HG02981 (cell line): ENCODE measurements around the gene GINS1.
"Not testable (repeated sequence)": the region's sequence is repeated elsewhere in the genome, so short reads cannot be mapped to it uniquely, and the experiment has no call there.

Experiments used
- ATAC-seq: cut with Tn5 transposase; IDR thresholded peaks from one replicate; pipeline ENCODE4 v1.9.1; 2021; ENCODE audit warnings: mild to moderate bottlenecking, moderate library complexity; ENCODE audit not compliant: unreplicated experiment

The GINS1 gene

DNA sequence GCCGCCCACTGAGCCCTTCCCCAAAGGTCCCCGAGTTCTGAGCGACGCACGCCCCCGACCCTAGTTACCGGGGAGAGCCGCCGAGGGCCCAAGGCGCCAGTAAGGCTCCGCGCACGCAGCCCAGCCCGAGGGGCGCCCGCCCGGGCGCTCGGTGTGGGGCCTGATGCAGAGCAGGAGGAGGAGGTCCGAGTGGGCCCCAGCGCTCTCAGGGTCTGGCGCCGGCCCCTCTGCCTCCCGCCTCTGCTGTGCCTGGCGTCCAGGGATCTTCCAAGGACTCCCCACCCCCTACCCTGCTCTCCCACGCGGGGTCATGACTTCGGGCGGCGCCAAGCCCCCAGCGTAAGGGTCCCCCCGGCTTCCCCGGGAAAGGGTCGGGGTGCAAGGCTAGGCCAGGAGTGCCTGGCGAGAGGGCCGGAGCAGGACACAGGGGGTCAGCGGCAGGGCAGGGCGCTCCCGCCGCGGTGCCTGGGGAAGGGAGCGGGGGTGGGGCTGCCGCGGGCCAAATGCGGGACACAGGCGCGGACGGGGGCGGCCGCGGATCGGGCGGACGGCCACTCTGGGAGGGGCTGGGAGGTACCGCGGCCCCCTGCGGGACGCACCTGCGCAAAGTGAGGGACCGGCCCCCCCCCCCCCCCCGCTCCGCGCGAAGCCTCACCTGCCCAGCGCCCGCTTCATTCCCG is 17.5 kb upstream of the GINS1 start:
- ATAC-seq = peak; percentile 19

DNA sequence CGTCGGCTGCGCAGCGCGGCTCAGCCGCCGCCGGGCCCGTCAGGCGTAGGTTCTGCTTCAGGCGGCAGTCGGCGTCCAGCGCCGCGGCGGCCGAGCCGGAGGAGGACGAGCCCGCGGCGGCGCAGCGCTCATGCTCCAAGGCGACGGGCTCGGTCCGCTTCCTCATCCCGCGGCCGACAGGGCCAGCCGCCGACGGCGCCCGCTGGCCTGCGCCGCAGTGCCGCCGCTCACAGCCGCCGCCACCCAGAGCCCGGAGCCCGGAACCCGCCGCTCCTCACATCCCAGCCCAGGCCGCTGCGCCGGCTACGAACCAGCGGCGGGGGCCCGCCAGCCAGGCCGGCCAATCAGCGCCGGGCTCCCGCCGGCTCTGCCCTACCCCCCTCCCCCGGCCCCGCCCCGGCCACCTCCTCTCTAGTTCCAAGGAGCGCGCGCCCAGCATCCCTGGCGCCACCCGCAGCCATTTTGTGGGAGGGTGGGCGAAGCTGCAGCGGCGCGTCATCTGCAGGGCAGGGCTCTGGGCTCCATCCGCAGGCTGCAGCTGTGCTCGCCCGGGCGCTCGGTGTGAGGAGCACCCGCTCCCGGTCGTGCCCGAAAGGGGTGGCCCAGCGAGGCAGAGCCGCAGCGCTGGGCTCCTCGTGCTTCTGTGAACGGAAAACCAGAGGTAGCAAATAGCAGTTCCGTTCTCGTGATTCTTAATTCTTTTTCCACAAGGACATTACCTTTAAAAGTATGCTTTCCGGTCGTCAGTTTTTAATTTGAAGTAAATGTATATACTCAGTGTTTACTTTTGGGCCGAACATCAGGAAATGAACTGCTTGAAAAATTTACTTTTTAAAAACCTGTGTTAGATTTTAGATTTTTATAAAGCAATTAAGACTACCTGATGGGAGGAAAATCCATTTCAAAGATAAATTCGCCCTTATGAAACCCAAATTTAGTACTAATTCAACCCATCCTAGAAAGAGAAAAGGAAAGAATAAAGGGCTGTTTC is 16.6 kb upstream of the GINS1 start, which contains the start of gene ABHD12:
Gene ABHD12, minus strand, starts transcription at position 298 of the 991 bp plus-strand sequence. Its CDS starts 132 bp downstream, at position 166.
- ATAC-seq = peak; percentile 89

DNA sequence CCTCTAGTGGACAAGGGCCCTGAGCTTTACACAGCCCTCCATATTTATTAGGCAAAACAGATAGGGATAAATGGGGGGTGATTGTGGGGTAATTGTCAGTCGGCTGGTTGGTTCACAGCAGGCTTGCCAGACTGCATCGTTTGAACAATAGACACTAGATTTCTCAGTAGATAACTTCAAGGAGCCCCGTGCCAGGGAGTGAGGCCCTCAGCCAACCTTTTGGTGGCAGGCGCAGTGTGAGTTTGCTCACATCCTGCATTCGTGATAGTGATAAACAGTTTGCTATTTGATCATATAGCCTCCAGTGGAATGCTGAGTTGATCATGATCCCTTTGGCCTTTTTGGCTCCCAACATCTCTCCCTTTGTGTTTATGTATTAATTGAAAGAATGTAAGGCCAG is 13.2 kb upstream of the GINS1 start:
- ATAC-seq = no peak

DNA sequence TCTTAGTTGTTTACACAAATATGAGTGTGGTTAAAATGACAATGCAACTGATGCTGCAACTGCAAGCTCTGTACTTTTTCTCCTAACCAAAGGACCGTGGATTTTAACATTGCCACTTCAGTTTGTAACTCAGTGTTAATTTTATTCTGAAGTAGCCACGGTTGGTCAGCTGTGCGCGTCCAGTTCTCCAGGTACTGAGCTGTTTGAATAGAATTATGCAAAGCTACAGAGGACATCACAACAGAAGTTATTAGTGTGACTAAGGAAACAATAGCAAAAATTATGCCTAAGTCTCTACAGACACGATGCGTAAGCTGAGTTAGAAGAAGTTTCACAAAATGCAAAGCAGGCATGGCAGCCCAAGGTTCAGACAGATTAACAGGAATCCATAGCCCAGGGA is 12.5 kb upstream of the GINS1 start:
- no peak for ATAC-seq

DNA sequence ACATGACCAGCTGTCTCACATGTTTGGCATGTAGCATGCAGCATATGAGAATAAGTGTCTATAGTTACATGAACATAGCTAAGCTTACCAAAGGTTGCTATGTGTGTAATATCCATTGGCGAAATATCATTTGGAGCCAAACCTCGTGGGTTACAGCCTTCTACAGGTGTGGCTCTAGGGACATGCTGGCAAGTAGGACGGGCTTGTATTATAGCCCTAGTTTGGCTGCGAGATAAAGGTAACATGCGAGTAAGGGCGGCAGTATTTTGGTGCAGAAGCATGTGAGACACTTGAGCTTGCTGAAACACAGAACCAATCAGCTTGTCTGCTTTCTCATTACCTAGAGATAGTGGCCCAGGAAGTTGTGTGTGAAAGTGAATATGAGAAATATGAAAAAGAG is 10.4 kb upstream of the GINS1 start:
- no peak for ATAC-seq

DNA sequence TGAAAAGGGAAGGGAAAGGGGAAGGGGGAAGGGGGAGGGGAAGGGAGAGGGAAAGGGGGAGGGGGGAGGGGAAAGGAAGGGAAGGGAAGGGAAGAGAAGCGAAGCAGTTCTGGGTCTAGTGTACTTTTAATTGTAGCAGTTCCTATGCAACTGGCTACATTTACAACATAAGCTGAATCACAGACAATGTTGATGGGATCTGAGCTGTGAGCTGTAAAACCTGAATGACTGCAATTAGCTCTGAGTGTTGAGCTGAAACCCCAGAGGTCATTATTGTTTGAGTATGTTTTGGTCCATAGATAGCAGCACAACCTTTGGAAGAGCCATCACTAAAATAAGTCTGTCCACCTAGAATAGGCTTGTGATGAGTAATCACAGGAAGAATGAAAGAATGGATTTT is 9.7 kb upstream of the GINS1 start:
- no peak for ATAC-seq

DNA sequence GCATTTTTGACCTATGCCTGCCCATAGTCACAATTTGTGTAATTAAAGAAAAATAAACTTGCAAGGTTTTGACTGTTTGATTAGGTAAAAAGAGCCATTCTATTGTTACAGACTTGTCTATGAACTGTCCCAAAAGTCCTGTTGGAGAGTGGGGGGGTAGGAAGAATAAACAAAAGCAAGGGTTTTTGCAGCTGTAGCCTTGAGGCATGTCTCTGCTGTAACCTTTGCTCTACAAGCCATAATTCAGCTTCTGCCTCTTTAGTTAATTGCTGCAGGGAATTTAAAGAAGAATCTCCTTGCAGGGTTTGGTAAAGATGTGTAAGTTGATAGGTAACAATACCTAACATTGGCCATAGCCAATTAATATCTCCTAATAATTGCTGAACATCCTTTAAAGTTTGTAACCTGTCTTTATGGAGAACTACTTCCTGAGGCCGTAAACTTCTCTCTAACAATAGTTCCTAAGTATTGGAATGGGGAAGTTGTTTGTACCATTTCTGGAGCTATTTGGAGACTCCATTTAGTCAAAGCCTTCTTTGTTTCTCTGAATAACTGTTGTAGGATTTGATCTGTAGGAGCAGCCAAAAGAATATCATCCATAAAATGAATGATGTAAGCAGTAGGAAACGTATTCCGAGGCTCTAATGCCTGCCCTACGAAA is 9.0 kb upstream of the GINS1 start:
- no peak for ATAC-seq

DNA sequence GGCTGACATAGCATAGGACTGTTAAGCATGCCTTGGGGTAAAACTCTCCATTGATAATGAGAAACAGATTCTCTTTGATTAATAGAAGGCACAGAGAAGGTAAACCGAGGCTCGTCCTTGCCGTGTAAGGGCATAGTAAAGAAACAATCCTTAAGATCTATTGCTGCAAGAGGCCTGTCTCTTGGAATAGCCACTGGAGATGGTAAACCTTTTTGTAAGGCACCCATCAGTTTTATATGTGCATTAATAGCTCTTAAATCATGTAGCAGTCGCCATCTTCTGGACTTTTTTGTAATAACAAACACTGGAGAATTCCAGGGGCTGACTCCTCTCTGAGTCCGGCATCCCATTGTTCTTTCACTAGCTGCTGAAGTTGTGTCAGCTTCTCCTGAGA is 8.4 kb upstream of the GINS1 start:
- no peak for ATAC-seq

DNA sequence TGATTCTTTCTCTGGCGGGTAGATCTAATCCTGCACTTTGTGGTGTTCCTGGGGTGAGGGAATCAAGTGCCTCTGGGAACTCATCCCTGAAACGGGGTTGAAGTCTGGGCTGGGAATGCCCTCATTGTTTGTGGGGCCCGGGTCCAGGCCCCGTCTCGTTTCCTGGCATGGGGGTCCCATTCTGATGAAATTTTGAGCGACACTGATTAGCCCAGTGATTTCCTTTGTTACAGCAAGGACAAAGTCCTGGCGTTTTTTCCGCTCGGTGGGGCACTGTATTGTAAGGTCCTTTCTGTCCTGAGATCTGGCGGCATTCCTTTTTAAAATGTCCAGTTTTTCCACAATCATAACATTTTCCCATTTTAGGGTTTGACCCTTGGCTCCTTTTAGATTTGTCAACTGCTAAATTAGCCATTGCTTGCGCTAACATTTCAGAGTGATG is 7.2 kb upstream of the GINS1 start:
- not testable (repeated sequence) for ATAC-seq

DNA sequence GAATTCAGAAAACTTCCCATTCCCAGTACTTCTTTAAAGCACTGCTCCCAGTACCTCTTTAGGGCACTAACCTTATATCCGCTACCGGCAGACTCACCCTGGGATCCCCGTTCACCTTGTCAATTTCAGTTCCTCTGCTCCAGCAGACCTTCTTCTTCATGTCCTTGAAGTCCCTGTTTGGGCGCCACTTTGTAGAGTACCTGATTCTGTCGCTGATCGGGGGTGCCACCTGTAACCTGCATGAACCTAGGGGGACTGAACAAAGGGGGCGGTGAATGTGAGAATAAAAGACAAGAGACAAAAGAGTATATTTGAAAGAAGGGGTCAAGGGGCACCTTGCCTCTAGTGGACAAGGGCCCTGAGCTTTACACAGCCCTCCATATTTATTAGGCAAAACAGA is 4.9 kb upstream of the GINS1 start:
- ATAC-seq = no peak

DNA sequence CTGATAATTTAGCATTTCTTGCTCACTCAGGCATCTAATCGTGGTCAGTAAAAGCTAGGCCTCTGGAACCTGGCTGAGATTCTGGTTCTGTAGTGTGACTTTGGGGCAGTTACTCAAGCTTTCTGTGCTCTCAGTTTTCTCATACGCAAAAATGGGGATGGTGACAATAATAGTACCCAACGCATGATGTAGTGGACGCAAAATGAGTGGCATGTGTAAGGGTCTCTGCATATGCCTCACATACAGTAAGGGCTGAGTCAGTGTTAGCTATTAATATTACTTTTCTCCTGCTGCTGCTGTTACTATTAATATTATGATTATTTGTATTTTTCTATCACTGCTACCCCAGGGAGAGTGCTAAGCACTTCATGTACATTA is 686 bp downstream of the GINS1 start:
- ATAC-seq = no peak

DNA sequence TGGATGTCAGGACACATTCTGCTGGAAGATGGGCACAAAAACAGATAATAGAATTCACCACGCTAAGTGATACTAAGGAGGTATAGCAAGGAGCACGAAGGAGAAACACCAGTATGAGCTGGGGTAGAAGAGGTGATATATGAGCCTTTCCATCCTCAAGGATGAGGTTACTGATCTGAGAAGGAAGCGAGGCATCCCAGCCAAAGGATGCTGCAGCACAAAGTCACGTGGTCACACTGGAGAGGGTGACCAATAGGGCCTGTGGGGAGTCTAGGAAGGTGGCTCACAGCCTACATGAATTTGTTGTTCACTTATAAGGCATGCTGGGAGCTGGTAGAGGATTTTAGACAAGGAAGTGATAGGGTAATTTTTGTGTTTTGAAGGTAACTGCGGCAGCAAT is 1.4 kb downstream of the GINS1 start:
- ATAC-seq = no peak

DNA sequence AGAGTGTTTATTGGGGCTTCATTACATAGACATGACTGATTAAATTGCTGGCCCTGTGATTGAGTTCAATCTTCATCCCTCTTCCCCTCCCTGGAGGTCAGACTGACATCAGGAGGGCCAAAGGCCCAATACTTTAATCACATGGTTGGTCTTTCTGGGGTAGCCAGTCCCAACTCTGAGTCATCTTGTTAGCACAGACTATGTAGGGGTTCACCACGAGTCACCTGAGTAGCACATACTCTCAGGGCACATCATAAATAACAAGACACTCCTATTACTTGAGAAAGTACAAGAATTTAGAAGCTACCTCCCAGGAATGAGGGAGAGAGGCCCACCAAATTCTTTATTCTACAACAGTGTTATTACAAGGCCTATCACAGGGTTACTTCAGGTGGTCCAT is 11.3 kb downstream of the GINS1 start:
- no peak for ATAC-seq

DNA sequence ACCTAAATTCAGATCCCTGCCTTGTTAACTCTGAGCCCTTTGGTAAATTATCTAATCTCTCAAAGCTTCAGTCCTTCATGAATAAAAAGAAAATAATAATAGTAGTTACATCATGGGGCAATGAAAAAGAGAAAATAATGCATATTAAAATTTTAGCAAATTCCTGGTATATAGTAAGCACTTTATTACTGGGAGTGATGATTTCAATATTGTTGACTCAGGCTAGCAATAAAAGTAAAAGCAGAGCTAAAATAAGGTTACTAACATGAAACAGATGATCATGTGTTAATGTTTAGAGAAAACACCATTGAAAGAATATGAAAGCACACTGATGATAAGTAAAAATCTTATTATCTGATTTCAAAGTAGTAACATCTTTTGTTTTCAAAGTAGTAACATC is 13.6 kb downstream of the GINS1 start:
- no peak for ATAC-seq

DNA sequence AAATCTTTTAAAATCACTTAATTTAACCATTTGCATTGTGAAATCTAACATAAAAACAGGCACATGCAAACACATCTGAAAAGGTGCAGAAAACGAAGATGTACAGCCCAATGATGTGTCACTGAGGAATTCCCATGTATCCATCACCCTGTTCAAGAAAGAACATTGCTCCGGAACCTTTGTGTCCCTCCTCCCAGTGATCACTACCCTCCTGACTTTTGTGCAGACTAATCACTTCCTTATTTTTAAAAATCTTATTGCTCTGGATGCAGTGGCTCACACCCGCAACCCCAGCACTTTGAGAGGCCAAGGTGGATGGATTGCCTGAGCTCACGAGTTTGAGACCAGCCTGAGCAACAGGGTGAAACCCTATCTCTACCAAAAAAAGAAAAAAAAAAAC is 14.6 kb downstream of the GINS1 start:
- no peak for ATAC-seq

DNA sequence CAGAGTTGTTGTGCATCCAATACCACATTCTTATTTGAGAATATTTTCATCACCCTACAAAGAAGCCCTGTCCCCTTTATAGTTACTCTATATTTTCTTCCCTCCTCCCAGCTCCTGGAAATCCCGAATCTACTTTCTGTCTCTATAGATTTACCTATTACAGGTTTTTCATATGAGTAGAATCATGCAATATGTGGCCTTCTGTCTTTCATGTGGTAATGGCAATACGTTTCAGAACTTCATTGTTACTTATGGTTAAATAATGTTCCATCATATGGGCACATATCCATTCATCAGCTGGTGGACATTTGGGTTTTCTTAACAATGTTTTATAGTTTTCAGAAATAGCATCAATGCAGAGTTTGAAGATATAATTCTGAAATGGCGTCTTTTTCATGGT is 17.1 kb downstream of the GINS1 start:
- ATAC-seq = no peak

DNA sequence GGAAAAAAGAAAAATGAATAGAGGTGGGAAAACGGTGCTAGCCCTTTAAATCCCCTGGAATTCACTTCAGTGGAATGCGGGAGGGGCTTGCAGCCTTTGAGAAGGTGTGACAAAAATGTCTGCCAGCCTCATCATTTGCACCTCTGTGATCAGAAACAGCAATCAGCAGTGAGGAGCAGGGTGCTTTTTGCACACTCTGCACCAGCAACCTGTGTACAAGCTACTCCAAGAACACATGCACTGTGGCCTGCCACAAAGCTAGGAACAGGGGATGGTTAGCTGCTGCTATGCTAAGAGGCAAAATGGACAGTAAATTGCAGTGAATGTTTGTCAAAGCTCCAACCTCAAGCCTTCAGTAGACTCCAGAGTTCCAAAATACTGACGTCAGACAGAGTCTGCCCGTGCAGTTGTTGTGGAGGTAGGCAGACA is 29.7 kb downstream of the GINS1 start:
- no peak for ATAC-seq

DNA sequence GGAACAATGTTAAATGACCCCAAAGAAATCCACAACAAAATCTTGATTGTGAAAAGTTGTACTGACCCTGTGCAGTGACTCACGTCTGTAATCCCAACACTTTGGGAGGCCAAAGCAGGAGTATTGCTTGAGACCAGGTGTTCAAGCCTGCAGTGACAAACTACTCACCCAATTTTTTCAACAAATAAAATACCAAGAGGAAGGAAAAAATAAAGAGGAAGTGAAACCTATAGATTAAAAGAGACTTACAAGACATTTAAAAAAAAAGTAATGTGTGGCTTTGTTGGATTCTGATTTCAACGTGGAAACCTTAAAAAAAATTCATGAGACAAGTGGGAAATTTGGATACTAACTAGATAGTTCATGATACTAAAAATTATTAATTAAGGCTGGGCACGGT is 31.9 kb downstream of the GINS1 start:
- no peak for ATAC-seq

DNA sequence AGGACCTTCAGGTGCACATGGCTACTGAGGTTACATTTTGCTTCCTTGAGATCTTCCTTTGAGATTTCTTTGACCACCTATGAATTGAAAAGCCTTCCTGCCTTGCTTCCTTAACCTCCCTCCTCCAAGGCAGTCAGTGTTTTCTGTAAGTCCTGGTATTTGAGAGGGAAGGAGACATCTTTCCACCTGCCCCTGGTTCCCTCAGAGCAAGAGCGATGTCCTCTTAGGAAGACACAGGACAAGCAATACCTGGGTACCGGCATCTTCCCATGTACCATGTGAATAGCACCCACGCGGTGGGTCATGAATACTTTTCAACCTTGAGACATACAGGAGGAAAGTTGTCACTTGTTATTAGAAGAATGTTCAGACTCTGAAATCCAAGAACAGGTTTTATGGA is 37.1 kb downstream of the GINS1 start:
- no peak for ATAC-seq

DNA sequence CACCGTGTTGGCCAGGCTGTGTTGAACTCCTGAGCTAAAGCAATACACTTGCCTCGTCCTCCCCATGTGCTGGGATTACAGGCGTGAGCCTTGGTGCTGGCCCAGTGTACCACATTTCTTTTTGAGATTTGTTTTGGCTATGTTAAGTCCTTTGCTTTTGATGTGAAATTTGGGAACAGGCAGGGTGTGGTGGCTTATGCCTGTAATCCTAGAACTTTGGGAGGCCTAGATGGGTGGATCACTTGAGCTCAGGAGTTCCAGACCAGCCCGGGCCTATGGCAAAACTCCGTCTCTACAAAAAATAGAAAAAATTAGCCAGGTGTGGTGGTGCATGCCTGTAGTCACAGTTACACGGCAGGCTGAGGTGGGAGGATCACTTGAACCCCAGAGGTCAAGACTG is 40.2 kb downstream of the GINS1 start:
- no peak for ATAC-seq

DNA sequence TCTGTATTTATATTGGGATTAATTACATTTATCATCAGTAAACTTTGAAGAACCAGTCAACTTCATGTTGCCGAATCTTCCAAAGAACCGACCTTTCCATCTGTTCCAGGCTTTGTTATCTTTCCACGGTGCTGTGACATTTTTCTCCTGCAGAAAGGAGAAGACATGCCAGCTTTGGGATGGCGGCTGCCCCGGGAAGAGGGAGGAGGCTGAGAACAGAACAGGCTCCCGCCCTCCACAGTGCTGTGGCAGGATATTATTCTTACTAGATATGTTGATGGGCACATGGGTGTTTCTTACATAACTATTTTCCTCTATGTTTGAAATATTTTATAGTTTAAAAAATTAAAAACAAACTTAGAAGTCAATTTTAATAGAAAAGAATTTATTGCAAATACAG is 44.9 kb downstream of the GINS1 start:
- ATAC-seq = no peak
